ENCODE results near the gene CYP26C1. TPM values are rescaled to one million over a fixed set of nuclear protein-coding genes. Genes with fewer than 3 reads are reported as not detected.
A peak's percentile ranks its signal among the peaks of the same experiment; 100 is the strongest.

CYP26C1 gene
- total RNA-seq, 1 experiment from 2014 or later: 0.11 TPM

- CTCF ChIA-PET: interaction anchor here (0.7 to 7.1 kb wide), 15 partner anchors 12 to 407 kb away, joined by 3 to 106 read pairs (median 4); partner anchors contain the start of gene CYP26C1
- no peak for TF ChIP-seq E2F5 (CRISPR knock-in tag; IDR thresholded peaks at IDR 0.05)
- TF ChIP-seq NFATC4 (CRISPR knock-in tag; IDR thresholded peaks at IDR 0.05): no peak
- TF ChIP-seq TEAD1 (CRISPR knock-in tag; IDR thresholded peaks at IDR 0.05): no peak
- no peak for TF ChIP-seq ZNF263 (CRISPR knock-in tag; IDR thresholded peaks at IDR 0.05; ENCODE audit: low read depth)
- no peak for TF ChIP-seq ZNF671 (CRISPR knock-in tag; IDR thresholded peaks at IDR 0.05)
- no peak for TF ChIP-seq IRF1 (CRISPR knock-in tag; IDR thresholded peaks at IDR 0.05)
- TF ChIP-seq ZBTB43 (CRISPR knock-in tag; IDR thresholded peaks at IDR 0.05): no peak
- TF ChIP-seq FOXK1 (CRISPR knock-in tag; IDR thresholded peaks at IDR 0.05): no peak
- no peak for TF ChIP-seq ZBTB21 (CRISPR knock-in tag; IDR thresholded peaks at IDR 0.05; ENCODE audit: borderline replicate concordance)
- TF ChIP-seq SOX15 (CRISPR knock-in tag; IDR thresholded peaks at IDR 0.05): no peak
- TF ChIP-seq NFYB (CRISPR knock-in tag; conservative IDR thresholded peaks at IDR 0.05; ENCODE audit: low read depth): no peak
- no peak for TF ChIP-seq SP1 (CRISPR knock-in tag; conservative IDR thresholded peaks at IDR 0.05)
- no peak for TF ChIP-seq ZNF232 (CRISPR knock-in tag; IDR thresholded peaks at IDR 0.05)
- TF ChIP-seq ZNF219 (CRISPR knock-in tag; IDR thresholded peaks at IDR 0.05; ENCODE audit: borderline replicate concordance): no peak
- no peak for TF ChIP-seq MYBL2 (CRISPR knock-in tag; IDR thresholded peaks at IDR 0.05)
- no peak for TF ChIP-seq CTCF (IDR thresholded peaks at IDR 0.05)
- no peak for TF ChIP-seq GTF2I (CRISPR knock-in tag; conservative IDR thresholded peaks at IDR 0.05)
- TF ChIP-seq KAT7 (CRISPR knock-in tag; IDR thresholded peaks at IDR 0.05; ENCODE audit: borderline replicate concordance): no peak
- TF ChIP-seq PRRX2 (CRISPR knock-in tag; IDR thresholded peaks at IDR 0.05): no peak
- TF ChIP-seq NR1H2 (CRISPR knock-in tag; IDR thresholded peaks at IDR 0.05): no peak
- POLR2A ChIA-PET: no interaction called here
- Mint-ChIP-seq H3K27ac (no peak overlapping the region), H3K9me3 (no peaks in the 10 kb centered on the region), H3K4me1 (peaks cover 43% of the 10 kb centered on the region), H3K4me3 (peak overlapping the region; percentile 89), H3K27me3 (ENCODE audit: low read depth) (peaks cover 87% of the 10 kb centered on the region), H3K36me3 (no peaks in the 10 kb centered on the region)
- ATAC-seq (no peak), DNase-seq (ENCODE audit: low spot score) (no peak)
Measured at GRCh38 chr10:93075369-93076221, 15.0 kb downstream of the CYP26C1 start.

- H3K36me3 Mint-ChIP-seq: no peaks in the 10 kb centered on the region
- DNase-seq (ENCODE audit: low spot score) (no peak), ATAC-seq (no peak)
- ChIA-PET CTCF (interaction anchor here (0.6 to 7.1 kb wide), 9 partner anchors 13 to 406 kb away, joined by 3 to 106 read pairs (median 6); partner anchors contain the start of gene CYP26C1), POLR2A (no interaction called here)
- H3K4me1 Mint-ChIP-seq: peaks cover 39% of the 10 kb centered on the region
- no peak overlapping the region for H3K27ac Mint-ChIP-seq
- H3K9me3 Mint-ChIP-seq: no peaks in the 10 kb centered on the region
- H3K4me3 Mint-ChIP-seq: no peak overlapping the region
- peaks cover 77% of the 10 kb centered on the region for H3K27me3 Mint-ChIP-seq (ENCODE audit: low read depth)
- no peak for TF ChIP-seq CREM (CRISPR knock-in tag; IDR thresholded peaks at IDR 0.05)
- no peak for TF ChIP-seq ZSCAN18 (CRISPR knock-in tag; IDR thresholded peaks at IDR 0.05)
- no peak for TF ChIP-seq ZNF281 (CRISPR knock-in tag; IDR thresholded peaks at IDR 0.05)
- TF ChIP-seq CDX4 (CRISPR knock-in tag; IDR thresholded peaks at IDR 0.05; ENCODE audit: borderline replicate concordance): no peak
Measured at GRCh38 chr10:93076871-93077270, 16.3 kb downstream of the CYP26C1 start.

All from WTC11 (cell line).